OCI-LY1 (cell line): ENCODE results near the gene TTLL10.

Source experiments
- CTCF ChIP-seq: fragments of 200-600 bp; sonication (generic), shearing (Covaris generic); IDR thresholded peaks from 2 replicates; pipeline ENCODE4 v1.5.1; 2017; ENCODE audit warnings: mild to moderate bottlenecking, antibody characterized with exemption, low read length, moderate library complexity, mixed read lengths
- EZH2 ChIP-seq: fragments of 200-600 bp; sonication (generic), shearing (Covaris generic); IDR thresholded peaks from 2 replicates; pipeline ENCODE4 v1.8.0; 2017; ENCODE audit warnings: borderline replicate concordance, mixed run types, mild to moderate bottlenecking, antibody characterized with exemption, low read length, moderate library complexity, mixed read lengths

- TF ChIP-seq CTCF: no peak
- TF ChIP-seq EZH2: no peak
Measured at GRCh38 chr1:1124508-1124785, 49.2 kb upstream of the TTLL10 start.
